Activated CD4-positive, alpha-beta T cell treated with anti-CD3 and anti-CD28 coated beads, Interleukin-2, amount 50 U/mL, for 24 hours (primary cell): ENCODE results near the gene ADCY7.
"Not testable (repeated sequence)": the region's sequence is repeated elsewhere in the genome, so short reads cannot be mapped to it uniquely, and the experiment has no call there.

ENCODE experiments used
- DNase-seq, 2 donors: peaks; one replicate each; pipeline ENCODE4 v3.0.0-alpha.2; 2020; ENCODE audit warnings: low read depth in 1 of 2, low spot score in 1 of 2

Gene ADCY7

GRCh38 chr16:50332599-50332998 lies 66.2 kb downstream of the ADCY7 start:
- no peak for DNase-seq

DNA sequence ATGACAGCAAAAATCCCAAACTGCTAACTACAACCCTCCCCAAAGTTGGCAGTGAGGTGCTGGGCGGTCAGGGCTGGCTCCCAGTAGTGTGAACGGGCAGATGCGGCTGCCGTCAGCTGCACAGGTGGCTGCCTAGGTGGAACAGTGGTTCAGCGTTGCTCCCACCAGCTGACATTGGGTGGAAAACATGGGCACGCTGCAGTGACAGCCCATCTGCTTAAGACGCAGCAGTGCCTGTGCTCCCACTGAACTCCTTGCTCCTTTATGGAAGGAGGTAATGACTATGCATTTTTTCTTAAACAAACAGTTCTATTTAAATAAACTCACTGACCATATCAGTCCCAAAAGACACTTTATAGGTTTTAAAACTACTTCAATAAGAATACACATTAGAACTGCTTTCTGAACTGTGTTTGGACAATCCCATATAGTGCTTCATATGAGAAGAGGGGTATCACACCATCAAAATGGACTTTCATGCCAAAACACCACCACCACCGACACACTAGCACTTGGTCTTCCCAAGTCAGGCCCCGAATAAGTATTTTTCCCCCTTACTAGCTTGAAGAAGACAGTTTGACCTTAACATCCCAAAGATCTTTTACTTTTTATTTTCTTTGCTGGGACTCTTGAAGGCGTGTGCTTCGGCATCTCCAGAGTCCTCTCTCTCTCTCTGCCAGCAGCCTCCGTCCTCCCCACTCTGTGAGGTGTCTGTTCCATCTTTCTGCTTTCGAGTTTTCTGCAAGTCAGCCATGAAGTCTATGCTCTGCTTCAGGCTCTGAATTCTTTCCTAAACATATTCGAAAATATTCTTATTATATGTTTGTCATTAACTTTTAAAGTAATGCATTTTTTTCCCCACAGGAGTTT lies 68.0 kb downstream of the ADCY7 start:
- no peak for DNase-seq

GRCh38 chr16:50335196-50335958 lies 69.0 kb downstream of the ADCY7 start:
- no peak for DNase-seq

- DNase-seq = no peak
Observed at GRCh38 chr16:50336884-50337283, 70.5 kb downstream of the ADCY7 start.

- no peak for DNase-seq
Observed at GRCh38 chr16:50338371-50339231, 72.2 kb downstream of the ADCY7 start.

- DNase-seq = no peak
Observed at GRCh38 chr16:50340578-50340977, 74.2 kb downstream of the ADCY7 start.

DNA sequence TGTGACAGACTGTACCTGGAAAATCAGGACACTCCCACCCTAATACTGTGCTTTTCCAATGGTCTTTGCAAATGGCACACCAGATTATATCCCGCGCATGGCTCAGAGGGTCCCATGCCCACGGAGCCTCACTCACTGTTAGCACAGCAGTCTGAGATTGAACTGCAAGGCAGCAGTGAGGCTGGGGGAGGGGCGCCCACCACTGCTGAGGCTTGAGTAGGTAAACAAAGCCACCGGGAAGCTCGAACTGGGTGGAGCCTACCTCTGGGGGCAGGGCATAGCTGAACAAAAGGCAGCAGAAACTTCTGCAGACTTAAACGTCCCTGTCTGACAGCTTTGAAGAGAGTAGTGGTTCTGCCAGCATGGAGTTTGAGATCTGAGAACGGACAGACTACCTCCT lies 77.2 kb downstream of the ADCY7 start:
- not testable (repeated sequence) for DNase-seq

DNA sequence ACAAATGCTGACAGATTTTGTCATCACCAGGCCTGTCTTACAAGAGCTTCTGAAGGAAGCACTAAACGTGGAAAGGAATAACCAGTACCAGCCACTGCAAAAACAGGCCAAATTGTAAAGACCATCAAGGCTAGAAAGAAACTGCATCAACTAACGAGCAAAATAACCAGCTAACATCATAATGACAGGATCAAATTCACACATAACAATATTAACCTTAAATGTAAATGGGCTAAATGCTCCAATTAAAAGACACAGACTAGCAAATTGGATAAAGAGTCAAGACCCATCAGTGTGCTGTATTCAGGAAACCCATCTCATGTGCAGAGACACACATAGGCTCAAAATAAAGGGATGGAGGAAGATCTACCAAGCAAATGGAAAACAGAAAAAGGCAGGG lies 78.9 kb downstream of the ADCY7 start:
- not testable (repeated sequence) for DNase-seq

DNA sequence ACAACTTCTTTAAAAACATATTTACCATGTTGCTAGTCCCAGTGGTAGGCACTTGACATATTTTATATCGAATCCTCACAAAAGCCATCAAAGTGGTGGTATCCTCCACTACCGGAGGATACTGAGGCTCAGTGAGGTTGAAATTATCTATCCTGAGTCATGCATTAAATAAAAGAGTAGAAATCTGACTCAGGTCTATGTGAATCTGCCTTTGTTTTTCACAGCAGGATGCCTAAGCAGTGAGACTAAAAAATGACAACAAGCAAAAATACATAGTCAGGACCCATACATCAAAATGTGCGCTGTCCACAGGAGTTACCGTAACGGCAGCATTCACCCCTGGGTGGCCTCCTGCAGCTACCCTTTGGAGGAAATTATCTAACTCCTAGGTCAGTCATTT lies 84.8 kb downstream of the ADCY7 start:
- no peak for DNase-seq

DNA sequence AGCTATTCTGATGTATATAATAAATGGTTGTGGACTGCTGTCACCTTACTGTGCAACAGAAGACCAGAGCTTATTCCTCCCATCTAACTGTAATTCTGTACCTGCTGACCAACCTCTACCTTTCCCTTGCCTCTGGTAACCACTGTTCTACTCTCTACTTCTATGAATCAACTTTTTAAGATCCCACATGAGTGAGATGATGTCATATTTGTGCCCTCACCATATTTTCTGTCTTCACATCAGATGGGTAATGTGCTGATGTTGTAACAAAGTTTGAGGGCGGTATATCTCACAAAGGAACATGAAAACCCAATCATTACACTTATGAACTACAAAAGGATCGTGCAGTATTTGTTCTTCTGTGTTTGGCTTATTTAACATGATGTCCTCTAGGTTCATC lies 85.6 kb downstream of the ADCY7 start:
- DNase-seq = no peak

- no peak for DNase-seq
Observed at GRCh38 chr16:50354082-50354481, 87.7 kb downstream of the ADCY7 start.

- no peak for DNase-seq
Observed at GRCh38 chr16:50354629-50355456, 88.5 kb downstream of the ADCY7 start.

DNA sequence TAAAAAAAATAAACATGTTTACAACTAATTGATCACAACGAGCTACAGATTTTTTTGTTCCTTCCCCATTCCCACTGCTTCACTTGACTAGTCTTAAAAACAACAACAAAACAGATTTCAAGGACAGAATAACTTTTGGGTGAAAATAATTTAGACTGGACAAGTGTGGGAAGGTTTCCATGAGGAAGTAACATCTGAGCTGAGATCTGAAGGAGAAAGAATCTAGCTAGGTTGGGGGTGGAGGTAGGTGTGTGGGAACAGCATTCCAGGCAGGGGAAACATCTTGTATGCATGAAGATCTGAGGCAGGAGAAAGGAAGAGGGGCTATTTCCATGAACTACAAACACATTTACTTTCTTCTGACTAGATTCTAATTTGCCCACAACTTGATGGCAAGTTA lies 93.3 kb downstream of the ADCY7 start:
- DNase-seq = no peak

DNA sequence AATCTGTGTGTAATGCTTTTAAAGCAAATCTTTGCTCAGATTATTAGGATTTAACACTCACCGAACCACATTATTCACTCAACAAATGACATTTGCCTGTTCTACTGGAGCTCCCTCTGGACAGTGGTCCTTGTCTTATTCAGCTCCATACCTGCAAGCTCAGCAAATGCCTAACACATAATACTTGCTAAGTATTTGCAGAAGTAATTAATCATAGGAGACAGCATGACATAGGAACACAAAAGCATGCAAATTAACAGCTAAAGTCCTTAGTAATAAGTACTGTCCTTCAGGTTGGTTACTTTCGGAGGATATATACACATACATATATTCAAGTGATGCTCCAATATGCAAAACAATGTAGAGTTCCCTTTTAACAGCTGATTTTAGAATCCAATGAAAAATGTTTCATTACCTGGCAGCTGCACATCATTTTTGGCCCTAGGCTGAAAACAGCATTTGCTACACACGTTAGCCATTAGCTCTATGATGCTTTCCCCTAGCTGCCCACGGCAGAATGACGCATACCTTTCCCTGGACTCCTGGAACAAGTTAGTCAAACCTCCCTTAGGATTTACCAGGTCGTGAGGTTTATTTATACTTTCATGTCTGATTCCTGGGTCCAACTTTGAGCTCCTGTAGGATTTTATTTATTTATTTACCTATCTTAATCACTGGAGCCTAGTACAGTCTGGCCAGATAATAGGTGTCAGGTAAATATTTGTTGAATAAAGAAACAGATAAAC lies 93.9 kb downstream of the ADCY7 start:
- no peak for DNase-seq

- DNase-seq = no peak
Observed at GRCh38 chr16:50360779-50361178, 94.4 kb downstream of the ADCY7 start.

GRCh38 chr16:50363656-50364055 lies 97.3 kb downstream of the ADCY7 start:
- DNase-seq = no peak

GRCh38 chr16:50365791-50366575 lies 99.6 kb downstream of the ADCY7 start:
- no peak for DNase-seq
